Inflammatory macrophage (primary cell): ENCODE data around the gene LCNL1.

ENCODE experiments used
- DNase-seq, 2 donors: peaks; one replicate each; pipeline ENCODE4 v3.0.0-alpha.2; 2020 to 2022

Gene LCNL1

DNA sequence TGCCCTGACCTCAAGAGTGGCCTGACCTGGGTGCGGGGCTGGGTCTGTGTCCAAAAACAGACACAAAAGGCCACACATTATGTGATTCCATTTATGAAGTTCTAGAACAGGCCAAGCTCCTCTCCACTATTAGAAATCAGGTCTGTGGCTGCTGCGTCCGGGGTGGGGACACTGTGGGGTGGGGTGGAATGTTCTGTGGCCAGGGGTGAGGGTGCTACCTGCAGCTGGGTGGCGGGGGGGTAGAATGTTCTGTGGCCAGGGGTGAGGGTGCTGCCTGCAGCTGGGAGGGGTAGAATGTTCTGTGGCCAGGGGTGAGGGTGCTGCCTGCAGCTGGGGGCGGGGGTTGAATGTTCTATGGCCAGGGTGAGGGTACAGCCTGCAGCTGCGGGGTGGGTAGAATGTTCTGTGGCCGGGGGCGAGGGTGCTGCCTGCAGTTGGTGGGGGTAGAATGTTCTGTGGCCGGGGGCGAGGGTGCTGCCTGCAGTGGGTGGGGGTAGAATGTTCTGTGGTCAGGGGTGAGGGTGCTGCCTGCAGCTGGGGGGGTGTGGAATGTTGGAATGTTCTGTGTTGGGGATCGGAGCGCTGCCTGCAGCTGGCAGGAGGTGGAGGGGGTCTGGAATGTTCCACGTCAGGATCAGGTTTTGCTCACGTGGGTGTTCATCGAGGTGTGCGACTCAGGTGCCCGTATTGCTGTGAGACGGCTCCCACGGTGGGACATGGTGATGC, 22.4 kb upstream of the LCNL1 start:
- no peak for DNase-seq

DNA sequence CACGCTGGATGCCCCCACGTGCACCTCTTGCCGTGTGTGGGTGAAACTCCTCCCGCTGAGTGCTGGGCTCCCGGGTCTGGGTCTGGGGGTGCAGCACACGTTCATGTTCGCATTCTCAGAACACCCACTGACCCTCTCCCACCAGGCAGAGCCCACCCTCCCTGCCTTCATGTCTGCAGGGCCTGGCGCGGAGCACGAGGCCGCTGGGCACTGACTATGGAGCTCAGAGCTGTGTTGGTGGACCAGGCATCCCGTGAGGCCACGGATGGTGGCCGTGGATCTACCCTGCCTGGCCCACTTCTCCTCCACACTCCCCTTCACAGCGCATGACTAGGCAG, 21.9 kb upstream of the LCNL1 start:
- DNase-seq: no peak

DNA sequence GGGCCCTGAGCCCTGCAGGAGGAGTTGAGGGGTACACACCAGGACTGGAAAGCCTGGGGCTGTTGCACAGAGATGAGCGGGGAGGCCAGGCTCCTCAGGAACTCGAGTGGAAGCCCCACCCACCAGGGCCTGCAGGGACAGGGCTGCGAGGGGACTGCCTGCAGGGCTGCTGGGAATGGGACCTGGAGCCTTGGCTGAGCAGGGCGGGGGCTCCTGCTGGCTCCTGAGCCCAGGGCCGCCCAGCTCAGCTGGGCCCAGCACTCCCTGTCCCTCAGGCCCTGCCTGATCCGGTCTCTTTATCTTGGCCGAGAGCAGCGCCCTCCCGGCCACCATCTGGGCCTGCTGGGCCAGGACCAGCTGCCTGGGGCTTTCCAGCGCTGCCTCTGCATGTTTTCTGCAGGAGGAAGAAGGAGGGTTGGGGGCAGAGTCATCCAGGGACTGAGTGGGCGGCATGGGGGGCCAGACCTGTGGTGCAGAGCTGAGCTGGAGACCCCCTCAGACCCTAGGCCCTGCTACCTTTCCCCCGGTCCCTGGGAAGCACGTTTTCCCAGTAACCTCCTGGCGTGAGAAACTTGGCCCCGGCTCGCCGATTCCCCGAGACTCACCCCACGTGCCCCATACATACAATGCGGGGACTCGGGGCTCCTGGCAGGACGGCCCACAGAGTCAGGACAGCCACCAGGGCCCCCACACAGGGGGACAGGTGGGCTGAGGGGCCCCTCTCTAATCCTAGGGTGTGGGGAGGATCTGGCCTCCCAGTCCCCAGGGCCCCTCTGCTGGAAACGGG, 21.3 kb upstream of the LCNL1 start:
- no peak for DNase-seq

DNA sequence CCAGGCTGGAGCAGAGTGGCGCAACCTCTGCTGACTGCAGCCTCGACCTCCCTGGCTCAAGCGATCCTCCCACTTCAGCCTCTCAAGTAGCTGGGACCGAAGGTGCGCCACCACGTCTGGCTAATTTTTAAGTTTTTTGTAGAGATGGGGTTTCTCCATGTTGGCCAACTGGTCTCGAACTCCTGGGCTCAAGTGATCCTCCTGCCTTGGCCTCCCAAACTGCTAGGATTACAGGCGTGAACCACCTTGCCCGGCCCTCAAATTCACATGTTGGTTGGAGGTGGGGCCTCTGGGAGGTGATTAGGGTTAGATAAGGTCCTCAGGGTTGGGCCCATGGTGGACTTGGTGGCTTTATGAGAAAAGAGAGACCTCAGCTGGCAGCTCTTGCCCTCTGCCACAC, 20.6 kb upstream of the LCNL1 start:
- no peak for DNase-seq

DNA sequence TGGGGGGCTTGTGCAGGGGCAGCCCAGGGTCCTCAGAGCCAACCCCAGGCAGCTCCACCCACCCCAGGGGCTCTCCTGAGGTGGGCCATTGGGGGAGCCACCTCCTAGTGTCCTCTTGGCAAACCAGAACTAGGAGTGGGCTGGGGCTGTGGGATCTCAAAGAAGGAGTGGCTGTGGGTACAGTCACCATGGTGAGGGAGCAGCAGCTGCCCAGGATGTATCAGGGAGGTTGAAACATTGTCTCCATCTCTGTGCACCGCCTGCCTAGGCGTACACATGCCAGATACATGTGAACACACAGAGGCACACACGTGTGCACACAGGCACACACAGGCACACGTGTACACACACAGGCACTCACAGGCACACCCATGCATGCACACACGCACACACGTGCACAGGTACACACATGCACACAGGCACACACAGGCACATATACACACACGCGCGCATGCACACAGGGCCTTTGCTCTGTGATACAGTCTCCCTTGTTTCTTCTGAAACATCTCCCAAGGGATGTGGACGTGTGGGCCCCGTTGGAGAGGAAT, 20.0 kb upstream of the LCNL1 start:
- no peak for DNase-seq

DNA sequence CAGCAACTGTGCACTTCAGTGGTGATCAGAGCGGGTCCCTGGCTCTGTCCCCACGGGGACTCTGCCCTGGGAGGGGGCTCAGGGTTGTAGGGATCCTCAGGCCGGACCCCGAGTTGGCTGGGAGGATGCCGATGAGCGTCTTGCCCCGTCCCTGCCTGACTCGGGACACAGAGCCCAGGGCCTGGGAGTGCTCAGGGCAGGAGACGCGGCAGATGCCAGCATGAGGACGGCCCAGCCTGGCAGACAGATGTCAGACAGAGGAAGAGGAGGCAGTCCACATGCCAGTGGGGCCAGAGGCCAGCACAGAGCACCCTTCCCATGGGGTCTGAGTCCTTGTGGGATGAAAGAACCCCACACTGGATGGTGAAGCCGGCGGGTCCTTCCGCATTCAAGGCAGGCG, 19.5 kb upstream of the LCNL1 start:
- DNase-seq: no peak

DNA sequence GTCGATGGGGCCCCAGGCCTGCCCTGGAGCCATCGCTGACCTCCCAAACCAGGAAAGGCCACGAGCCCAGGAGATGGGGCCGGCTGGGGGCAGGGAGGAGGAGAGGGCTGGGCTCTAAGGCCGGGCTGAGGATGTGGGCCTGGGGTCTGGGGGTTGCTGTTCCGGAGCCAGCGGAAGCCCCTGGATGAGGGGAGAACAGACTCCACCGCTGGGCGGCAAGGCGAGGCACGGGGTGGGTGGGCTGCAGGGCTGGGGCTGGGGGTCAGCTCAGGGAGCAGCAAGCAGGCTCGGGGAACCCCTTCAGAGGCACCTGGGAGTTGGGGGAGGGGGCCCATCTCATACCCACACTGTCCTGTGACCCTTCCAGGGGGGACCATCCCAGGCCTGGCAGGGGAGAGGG, 19.0 kb upstream of the LCNL1 start:
- DNase-seq: no peak

DNA sequence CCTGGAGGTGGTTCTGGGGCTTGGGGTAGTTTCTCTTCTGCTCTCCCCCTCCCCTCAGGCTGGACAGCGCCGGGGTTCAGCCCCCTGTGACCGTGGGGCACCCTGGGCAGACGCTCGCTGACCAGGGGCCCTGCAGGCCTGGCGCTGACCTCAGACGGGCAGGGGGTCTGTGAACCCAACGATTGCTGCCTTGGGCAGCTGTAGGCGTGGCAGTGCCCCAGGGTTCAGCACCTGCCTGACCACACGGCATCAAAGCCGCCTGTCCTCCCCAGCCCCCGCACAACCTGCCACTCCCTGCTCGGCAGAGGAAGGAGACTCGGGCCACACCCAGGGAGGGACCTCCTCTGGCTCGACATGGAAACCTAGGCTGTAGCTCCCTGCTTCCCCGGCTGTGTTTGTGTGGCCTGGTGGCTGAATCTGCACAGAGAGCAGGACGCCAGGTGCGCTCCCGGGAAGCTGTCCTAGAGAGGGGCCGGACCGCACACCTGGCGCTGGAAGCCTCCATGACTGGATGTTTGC, 18.6 kb upstream of the LCNL1 start:
- DNase-seq: no peak

DNA sequence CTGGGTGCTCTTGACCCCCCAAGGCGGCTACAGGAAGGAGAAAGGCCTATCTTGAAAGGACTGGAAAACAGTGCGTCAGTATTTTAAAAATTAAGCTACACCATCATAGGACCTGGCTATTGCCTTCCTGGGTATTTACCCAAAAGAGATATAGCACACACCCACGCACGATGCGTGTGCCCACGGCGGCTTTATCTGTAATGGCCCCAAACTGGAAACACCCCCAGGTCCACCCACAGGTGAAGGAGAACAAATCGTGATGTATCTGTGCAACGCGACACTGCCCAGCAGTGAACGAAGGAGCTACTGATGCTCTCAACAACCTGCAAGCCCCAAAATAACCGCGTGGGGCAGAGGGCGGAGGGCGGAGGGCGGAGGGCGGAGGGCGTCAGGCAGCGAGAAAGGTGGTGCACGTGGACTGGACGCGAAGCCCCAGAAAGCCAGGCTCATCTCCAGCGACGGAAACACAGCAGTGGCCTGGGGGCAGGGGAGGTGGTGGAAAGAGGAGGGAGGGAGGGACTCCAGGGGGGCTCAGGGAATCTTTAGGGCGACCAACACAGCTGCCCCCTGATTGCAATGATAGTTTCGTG, 17.9 kb upstream of the LCNL1 start:
- DNase-seq: no peak

DNA sequence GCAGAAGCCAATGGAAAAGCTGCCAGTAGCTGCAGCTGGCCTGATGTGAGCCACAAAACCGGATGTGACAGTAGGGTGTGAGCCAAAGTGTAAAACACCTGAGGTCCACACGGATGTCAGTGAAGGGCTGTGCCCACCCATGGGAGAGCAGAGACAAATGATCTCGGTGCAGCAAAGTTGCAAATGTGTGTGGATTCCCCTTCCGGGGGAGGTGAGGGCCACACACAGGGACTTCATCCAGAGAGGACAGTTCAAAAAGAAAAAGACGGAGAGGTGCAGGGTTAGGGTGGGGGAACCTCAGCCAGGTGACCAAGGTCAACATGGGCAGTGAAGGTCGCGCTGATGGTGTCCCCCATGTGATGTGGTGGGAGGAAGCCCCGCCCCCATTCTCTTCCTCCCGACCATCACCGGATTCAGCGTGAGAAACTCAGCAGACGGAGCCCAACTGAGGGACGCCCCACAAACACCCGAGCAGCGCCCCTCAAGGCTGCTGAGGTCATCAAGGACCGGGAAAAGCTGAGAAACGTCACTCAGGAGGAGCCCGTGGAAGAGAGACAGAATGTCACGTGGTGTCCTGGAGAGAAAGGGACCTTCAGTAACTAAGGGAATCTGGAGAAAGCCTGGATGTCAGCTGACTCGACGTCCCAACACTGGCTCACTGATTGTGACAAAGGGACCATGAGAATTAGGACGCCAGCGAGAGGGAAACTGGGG, 16.9 kb upstream of the LCNL1 start:
- peak; percentile 61 to 62 for DNase-seq

DNA sequence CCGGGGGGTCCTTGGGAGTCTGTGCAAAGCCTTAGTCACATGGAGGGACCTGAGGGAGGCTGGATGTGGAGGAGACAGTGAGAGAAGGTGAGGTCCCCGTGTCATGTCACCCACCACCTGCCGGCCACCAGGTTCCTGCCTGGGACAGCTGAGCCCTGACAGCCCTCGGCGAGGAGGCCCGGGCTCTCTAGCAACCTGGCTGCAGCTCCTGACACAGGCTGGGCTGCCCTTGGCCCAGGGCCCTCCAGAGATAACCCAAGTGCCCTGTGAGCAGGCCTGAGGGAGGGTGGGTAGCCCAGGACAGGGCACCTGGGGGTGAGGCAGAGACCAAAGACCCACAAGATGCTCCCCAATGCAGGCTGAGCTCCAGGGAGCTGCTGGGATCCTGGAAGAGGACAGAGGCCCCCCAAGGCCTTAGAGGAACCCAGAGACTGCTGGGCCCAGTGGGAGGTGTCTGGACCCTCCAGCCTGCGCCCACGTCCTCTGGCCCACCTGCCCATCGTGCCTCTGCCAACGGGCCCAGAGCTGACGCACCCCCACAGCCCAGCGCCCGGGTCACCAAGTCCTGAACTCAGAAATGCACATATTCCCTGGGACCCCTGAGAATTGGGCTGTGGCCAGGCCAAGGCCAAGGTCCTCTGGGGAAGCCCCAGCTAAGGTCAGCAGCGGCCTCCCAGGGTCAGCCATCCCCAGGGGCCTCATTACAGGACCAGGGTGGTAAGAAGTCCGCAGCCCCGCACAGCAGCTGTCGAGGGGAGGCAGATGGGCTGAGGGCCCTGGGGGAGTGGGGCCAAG, 14.3 kb upstream of the LCNL1 start:
- DNase-seq: no peak

DNA sequence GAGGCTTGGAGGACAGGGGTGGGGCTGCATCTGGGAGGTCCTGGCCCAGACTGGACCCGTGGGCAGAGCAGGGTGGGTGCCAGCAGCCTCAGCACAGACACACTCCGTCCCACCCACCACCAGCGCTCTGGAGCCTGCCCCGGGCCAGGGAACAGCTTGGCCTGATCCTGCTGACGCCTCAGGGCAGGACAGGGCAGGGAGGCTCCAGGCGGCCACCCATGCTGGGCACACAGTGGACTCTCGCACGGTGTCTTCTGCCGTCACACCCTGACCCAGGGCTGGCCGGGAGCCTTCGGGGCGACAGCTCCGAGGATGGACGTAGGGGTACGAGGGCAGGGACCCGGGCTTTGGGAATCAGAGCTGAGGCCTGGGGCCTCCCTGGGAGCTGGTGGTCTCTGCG, 13.6 kb upstream of the LCNL1 start:
- no peak for DNase-seq

DNA sequence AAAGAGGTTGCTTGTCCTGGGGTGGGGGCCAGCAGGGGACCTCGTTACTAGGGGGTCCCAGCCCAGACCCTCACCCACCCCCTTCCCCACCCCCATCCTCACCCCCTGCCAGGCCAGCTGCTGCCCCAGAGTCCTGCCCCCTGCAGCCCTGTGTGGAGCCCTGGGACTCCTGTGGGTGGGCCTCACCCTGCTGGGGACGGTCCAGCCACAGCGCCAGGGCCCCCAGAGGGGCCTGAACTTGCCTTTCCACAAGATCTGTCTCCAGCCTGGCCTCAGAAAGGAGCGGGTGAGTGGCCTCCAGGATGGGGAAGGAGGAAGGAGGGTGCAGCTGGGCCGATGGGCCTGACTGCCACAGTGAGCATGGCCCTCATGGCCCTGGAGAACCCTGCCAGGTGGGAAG, 13.0 kb upstream of the LCNL1 start:
- no peak for DNase-seq

DNA sequence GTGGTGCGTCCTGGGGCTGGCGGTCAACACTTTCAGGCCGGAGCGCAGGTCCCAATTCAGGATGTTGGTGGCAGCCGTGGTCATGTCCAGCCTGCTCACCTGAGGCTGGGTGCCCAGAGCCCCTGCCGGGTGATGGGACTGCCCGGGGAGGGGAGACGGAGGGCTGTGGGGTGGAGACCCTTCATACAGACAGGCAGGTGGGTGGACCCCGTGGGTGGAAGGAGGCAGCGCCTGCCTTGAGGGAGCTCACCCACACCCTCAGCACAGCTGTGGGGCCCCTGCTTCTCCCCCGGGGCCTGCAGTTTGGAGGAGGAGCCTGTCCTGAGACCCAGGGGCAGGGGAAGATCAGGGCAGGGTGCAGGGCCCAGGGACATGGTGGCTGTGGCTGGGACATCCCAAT, 12.4 kb upstream of the LCNL1 start:
- DNase-seq: no peak

DNA sequence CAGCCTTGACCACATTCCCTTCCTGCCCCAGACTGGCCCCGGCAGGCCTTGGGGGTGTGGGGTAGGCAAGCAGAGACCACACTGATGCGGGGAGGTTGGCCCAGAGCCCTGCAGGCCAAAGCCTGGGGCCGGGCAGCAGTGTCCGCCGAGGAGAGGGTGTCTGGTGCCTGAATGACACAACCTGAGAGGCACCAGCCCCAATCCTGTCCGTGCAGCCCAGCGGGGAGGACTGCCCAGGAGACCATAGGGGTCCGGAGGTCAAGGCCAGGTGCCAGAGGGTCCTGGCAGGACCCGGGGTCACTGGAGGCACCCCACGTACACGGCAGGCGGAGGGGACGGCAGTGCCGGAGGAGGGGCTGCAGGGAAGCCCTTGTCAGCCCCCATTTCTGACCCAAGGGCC, 11.0 kb upstream of the LCNL1 start:
- no peak for DNase-seq

DNA sequence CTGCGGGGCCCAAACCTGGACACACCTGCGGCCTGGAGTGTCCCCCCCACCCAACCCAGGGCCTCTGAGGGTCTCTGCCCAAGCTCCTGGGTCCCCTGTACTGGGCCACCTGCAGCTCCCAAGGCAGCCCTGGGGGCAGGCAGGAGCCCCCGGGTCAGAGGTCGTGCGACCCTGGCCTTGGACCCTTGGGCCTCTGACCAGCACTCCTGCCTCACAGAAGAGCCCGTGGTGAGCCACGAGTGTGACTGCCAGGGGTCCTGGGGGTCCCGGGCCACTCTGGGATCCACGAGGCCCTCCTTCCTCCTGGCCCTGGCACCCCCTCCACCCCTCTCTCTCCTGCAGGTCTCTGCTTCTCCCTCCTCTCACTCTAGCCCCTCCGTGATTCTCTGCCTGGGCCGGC, 10.5 kb upstream of the LCNL1 start:
- no peak for DNase-seq

DNA sequence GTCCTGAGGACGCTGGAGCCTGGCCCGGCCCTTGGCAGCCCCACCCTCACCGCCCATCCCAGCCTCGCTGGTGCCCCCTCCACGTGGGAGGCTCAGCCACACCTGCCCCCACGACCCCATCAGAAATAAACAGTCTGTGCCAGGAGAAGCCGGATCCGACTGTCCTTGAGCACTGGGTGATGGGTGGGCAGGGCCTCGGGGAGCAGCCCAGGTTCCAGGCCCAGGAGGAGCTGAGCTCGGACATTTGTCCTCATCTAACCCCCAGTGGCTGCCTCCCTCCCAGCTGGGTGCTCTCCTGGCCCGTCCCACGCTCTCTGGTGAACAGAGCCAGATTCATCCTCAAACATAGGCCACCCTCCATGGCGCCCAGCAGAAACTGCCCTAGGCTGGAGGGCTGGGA, 10.1 kb upstream of the LCNL1 start:
- DNase-seq: no peak

DNA sequence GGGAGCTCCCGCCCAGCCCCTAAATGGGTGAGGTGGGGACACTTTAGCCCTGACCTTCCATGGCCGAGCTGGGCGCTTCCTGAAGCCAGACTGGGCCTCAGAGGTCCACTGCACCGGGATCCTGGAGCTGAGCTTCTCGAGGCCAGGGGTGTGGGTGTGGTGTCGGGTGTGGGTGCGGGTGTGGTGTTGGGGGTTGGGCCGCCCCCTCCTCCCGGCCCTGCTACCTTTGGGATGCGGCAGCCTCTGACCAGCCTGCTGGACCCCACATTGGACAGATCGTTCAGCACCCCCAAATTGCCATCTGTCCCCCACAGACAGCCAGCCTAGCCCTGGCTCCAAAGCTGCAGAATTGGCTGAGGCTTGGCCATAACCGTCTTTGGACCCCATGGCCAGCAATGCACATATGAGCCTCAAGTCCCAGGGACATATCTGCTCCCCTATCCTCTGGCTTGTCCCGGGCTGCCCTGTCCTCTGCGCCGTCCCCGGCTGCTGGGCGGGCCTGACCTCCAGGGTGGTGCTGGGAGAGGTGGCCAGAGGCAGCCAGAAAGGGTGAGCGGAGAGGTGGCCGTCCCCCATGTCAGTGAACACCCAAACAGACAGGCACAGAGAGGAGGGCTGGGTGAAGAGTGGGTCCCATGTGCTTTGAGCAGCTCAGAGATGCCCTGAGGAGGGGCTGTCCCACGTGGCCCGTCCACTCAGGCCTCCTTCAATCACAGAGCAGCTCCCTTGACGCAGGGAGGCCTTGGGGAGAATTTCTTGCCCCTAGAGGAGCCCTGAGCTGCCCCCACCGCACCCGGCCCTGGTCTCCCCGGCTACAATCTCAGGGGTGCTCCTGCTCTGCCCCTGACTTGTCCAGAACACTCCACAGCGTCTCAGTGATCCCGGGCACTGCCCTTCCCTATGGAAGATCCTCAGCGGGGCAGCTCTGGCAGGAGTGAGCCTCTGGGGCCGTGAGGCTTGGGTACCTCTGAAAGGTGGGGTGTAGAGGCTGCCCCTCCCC, 8.9 kb upstream of the LCNL1 start:
- DNase-seq: no peak

DNA sequence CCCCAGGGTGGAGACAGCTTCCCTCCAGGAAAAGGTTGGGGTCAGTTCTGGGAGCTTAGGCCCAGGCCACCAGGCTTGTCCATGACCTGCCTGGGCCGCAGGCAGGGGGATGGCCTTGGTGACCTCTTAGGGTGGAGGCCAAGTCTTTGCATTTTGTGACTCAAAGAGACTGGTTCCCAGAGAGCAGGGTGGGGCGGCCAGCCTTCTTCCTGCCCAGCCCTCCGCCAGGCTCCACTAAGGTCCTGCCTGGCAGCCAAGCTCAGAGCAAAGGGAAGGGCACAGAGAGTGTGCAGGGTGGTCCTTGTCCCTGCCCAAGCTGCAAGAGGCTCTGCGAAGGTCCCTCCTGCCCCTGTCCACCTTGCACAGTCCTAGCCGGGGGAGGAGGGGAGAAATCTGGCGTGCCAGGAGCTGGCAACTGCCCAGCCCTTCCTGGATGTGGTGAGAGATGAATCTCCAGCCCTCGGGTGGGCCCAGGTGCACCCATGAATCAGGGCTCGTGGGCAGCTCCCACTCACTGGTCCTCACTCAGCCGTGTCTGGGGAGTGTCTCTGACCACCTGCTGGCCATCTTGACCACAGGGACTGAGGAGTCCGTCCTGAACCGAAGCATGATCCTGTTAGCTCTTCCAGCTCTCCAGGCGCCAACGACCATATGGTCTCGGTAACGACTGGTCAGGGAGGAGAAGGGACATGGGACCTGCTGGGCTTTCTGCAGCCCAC, 7.8 kb upstream of the LCNL1 start:
- DNase-seq: peak in 1 of 2 donors; percentile 30

DNA sequence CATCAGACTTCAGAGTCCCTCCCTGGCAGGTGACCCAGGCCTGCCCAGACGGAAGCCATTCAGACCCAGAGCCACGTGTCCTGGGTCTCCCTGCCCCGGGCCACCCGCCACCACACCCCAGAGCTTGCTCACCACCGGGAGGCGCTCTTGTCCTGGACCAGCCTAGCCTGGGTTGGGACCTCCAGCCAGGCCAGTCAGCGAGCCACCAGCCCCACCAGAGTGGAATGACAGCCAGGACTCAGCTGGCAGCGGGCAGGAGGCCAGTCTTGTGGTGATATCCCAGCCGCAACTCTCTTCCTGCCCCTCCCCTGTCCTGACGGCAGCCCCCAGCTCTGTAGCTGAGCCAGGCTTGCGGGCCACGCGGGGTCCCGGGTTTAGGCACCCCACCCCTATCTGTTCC, 7.1 kb upstream of the LCNL1 start:
- DNase-seq: peak in 1 of 2 donors; percentile 15
